Measurements from ENCODE around the gene CISD2. TPM values are rescaled to one million over a fixed set of nuclear protein-coding genes. Genes with fewer than 3 reads are reported as not detected.
"Not testable (repeated sequence)": the region's sequence is repeated elsewhere in the genome, so short reads cannot be mapped to it uniquely, and the experiment has no call there.

Gene CISD2
- total RNA-seq, 1 donor from 2014 or later = 27.2 TPM

- Mint-ChIP-seq H3K4me3 (ENCODE audit: unreplicated experiment) (no peak overlapping the region), H3K27me3 (ENCODE audit: unreplicated experiment) (peaks cover 5% of the 10 kb centered on the region), H3K27ac (ENCODE audit: unreplicated experiment) (no peak overlapping the region), H3K9me3 (ENCODE audit: unreplicated experiment) (no peaks in the 10 kb centered on the region), H3K4me1 (ENCODE audit: unreplicated experiment) (peaks cover 7% of the 10 kb centered on the region), H3K36me3 (ENCODE audit: low read depth, unreplicated experiment) (peaks cover 13% of the 10 kb centered on the region)
- DNase-seq (ENCODE audit: low spot score) = no peak
- no peak for TF ChIP-seq CTCF (IDR thresholded peaks at IDR 0.05; ENCODE audit: unreplicated experiment)
Observed at GRCh38 chr4:102862747-102863146, 6.0 kb upstream of the CISD2 start.

GRCh38 chr4:102865327-102865726, 3.5 kb upstream of the CISD2 start:
- H3K27me3 Mint-ChIP-seq (ENCODE audit: unreplicated experiment); DNase-seq (ENCODE audit: low spot score); H3K9me3 Mint-ChIP-seq (ENCODE audit: unreplicated experiment); H3K27ac Mint-ChIP-seq (ENCODE audit: unreplicated experiment); H3K36me3 Mint-ChIP-seq (ENCODE audit: low read depth, unreplicated experiment); H3K4me3 Mint-ChIP-seq (ENCODE audit: unreplicated experiment): not testable (repeated sequence)
- H3K4me1 Mint-ChIP-seq (ENCODE audit: unreplicated experiment) = peaks cover 18% of the 10 kb centered on the region

- Mint-ChIP-seq H3K9me3 (ENCODE audit: unreplicated experiment) (no peaks in the 10 kb centered on the region), H3K27ac (ENCODE audit: unreplicated experiment) (peak overlapping the region; percentile 64), H3K27me3 (ENCODE audit: unreplicated experiment) (peaks cover 2% of the 10 kb centered on the region), H3K36me3 (ENCODE audit: low read depth, unreplicated experiment) (no peaks in the 10 kb centered on the region), H3K4me1 (ENCODE audit: unreplicated experiment) (peaks cover 20% of the 10 kb centered on the region), H3K4me3 (ENCODE audit: unreplicated experiment) (peak overlapping the region; percentile 91)
- no peak for TF ChIP-seq CTCF (IDR thresholded peaks at IDR 0.05; ENCODE audit: unreplicated experiment)
- no peak for DNase-seq (ENCODE audit: low spot score)
Observed at GRCh38 chr4:102867278-102868152, 1.3 kb upstream of the CISD2 start.

GRCh38 chr4:102868153-102868780, 525 bp upstream of the CISD2 start:
- no peak for TF ChIP-seq CTCF (IDR thresholded peaks at IDR 0.05; ENCODE audit: unreplicated experiment)
- Mint-ChIP-seq H3K9me3 (ENCODE audit: unreplicated experiment) (no peaks in the 10 kb centered on the region), H3K27me3 (ENCODE audit: unreplicated experiment) (peaks cover 2% of the 10 kb centered on the region), H3K4me3 (ENCODE audit: unreplicated experiment) (peak overlapping the region; percentile 91), H3K27ac (ENCODE audit: unreplicated experiment) (peak overlapping the region; percentile 94), H3K4me1 (ENCODE audit: unreplicated experiment) (peaks cover 20% of the 10 kb centered on the region), H3K36me3 (ENCODE audit: low read depth, unreplicated experiment) (peaks cover 5% of the 10 kb centered on the region)
- DNase-seq (ENCODE audit: low spot score) = peak; percentile 20

GRCh38 chr4:102869569-102870197, 891 bp downstream of the CISD2 start:
- no peak for DNase-seq (ENCODE audit: low spot score)
- Mint-ChIP-seq H3K4me3 (ENCODE audit: unreplicated experiment) (peak overlapping the region; percentile 98), H3K4me1 (ENCODE audit: unreplicated experiment) (peaks cover 20% of the 10 kb centered on the region), H3K27ac (ENCODE audit: unreplicated experiment) (peak overlapping the region; percentile 96), H3K27me3 (ENCODE audit: unreplicated experiment) (peaks cover 2% of the 10 kb centered on the region), H3K36me3 (ENCODE audit: low read depth, unreplicated experiment) (peaks cover 14% of the 10 kb centered on the region), H3K9me3 (ENCODE audit: unreplicated experiment) (no peaks in the 10 kb centered on the region)
- TF ChIP-seq CTCF (IDR thresholded peaks at IDR 0.05; ENCODE audit: unreplicated experiment) = no peak

Measured in endothelial cell (in vitro differentiated cells).